Measurements from ENCODE around the gene PRELID3B.

Gene PRELID3B

DNA sequence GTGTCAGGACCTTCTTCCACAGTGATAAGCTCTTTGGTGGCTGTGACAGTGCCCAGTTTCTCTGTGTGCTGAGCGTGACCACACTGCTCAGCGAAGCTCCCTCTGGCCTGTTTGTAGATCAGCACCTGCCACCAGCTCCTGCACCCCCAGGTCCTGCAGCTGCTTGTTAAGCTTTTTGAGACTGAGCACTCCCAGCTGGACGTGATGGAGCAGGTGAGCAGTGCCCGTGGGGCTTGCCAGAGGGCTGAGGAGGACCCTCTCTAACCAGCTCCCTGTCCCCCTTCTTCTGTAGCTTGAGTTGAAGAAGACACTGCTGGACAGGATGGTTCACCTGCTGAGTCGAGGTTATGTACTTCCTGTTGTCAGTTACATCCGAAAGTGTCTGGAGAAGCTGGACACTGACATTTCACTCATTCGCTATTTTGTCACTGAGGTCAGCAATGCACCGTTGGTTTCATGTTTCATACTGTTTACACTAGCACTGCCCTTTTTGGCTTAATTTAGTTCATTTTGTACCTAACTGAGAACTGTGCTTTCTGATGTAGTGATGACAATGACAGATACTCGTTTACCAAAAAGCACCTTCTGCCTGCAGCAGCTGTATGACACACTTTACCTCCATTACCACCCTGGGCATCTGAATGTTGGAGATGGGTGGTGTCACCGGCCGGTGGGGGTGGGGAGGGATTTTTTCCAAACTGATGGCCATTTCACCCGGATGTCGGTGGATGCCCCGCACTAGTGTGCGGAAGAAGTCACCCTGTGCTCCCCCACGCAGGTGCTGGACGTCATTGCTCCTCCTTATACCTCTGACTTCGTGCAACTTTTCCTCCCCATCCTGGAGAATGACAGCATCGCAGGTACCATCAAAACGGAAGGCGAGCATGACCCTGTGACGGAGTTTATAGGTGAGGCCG lies 49.0 kb downstream of the PRELID3B start:
- no peak for DNase-seq (ENCODE audit: low read depth)

DNA sequence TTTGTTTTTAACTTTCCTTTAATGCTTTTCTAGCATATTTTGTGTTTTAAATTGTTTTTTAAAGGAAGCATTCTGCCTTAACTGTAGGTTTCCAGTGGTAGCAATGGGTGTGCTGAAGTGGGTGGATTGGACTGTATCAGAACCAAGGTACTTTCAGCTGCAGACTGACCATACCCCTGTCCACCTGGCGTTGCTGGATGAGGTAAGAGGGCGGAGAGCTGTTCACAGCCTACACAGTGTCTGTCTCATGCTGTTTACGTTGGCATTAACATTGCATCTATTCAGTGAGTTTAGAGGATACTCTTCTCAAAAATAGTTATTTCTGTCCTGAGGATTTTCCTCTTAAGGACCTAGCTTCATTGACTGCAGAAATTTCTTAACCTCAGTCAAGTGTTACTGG lies 49.7 kb downstream of the PRELID3B start:
- no peak for DNase-seq (ENCODE audit: low read depth)

DNA sequence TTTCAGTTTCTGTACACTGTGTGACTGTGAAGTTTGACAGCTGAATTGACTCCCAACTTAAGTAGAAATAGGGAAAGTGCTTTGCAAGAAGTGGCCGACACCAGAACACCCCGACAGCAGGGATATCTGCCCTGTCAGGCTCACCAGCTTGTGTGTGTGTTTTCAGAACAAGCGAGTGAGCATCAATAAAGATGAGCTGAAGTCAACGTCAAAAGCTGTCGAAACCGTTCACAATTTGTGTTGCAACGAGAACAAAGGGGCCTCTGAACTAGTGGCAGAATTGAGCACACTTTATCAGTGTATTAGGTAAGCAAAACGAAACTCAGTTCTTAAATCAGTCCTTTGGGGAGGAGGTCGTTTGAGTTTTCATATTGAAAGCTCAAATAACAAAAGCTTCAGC lies 50.9 kb downstream of the PRELID3B start:
- DNase-seq (ENCODE audit: low read depth) = no peak

DNA sequence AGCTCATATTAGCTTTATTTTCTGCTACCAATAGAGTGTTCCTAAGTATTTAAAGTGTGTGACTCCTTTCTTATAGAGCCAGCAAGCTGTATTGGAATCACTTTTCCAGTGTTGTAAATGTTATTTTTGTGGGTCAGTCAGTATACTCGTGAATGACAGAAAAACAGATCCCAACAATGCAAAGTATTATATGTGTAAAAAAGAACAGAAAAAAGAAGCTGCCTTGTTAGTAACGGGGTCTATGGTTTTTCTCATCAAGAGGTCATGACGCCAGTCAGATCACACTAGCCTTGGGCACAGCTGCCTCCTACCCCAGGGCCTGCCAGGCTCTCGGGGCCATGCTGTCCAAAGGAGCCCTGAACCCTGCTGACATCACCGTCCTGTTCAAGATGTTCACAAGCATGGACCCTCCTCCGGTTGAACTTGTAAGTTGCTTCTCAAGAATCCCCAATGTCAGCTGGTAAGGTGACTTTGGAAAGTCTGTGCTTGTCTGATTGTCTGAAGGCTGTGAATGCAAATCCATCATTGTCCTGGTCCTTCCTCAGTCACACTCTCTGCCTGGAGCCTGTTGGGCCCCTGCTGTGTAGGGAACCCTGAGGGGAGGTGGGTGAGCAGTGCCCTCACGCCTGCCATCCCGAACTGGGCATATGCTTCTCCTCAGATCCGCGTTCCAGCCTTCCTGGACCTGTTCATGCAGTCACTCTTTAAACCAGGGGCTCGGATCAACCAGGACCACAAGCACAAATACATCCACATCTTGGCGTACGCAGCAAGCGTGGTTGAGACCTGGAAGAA lies 51.7 kb downstream of the PRELID3B start:
- DNase-seq (ENCODE audit: low read depth) = no peak

DNA sequence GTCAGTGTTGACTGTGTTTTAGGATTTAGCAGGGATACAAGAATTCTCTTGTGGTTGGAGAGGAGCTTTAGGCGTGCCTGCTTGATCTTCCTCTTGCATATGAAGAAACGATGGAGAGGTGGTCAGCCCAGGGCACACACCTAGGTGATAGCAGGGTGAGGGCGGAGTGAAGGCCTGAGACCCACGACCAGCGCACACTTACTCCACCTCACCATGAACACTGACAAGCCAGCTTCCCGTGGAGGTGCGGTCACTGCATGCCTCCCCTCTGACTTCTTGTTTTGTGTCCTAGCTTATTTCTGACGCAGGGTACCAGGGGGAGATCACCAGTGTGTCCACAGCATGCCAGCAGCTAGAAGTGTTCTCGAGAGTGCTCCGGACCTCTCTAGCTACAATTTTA lies 53.4 kb downstream of the PRELID3B start:
- no peak for DNase-seq (ENCODE audit: low read depth)

DNA sequence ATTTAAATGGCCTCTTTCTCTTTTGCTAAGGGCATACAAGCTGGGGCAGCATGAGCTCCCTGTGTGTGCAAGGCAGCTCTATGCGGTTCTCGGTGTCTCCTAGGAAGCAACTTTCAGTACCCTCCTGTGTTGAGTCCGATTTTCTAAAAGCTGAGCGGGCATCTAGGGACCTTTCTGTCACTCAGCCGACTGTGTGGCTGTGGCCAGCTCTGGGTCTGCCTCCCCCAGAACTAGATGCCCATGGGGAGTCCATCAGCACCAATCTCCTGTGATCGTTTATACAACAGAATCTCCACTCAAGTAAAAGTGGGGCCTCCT lies 54.1 kb downstream of the PRELID3B start:
- no peak for DNase-seq (ENCODE audit: low read depth)

DNA sequence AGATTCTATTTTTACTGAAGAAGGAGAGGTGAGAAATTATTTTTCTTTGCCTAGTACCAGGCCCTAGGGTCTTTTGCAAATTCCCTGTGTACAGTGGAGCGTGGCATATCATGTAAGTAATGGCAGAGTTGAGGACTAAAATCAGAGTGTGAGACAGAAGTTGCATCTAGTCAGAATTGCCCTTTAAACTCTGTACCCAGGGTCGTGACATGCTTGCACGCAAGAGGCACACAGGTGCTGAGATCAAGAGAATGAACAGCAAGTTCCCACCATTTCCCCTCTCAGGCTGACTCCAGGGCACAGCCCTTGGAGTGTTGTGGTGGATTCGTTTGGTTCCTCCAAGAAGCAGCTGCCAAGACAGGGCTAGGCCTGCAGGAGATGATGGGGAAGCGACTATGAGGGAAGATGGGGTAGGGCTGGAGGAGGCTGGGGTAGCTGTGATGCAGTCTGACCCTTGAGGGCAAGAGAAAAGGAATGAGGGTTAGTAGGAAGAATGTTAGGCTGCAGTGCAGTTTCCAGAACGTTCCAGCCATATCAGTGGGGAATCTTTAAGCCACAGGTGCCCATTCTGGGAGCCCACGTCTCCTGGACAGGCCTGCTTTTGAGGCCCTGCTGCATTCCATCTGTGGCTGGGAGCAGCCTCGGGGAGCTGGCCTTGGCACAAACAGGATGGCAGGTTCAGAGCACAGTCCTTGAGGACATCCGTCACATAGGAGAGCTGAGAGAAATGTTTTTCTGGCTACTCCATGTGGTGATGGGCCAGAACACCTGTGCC lies 54.6 kb downstream of the PRELID3B start:
- DNase-seq (ENCODE audit: low read depth) = no peak

DNA sequence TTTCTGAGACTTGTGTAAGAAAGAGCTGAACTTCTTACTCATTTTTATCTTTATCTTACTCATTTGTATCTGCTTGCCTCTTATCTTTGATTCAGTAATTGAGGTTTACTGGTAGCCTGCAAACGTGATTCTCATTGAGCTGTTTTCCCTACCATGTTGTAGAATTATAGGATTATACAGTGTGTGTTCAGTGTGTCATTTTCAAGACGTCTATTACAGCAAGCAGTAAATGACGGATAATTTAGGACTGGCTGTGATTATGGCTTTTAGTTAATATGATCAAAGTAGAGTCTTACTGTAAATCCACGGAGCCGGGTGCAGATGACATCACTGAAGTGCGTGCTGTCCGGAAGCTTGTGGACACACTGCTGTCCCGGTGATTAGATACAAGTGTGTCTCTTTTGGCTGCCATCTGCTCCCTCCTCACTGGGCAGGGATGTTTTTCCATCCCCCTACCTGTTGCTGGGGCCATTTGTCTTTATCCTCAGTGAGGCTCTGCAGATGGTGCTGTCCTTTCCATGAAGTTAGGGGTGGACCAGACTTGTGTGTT lies 55.5 kb downstream of the PRELID3B start:
- no peak for DNase-seq (ENCODE audit: low read depth)

DNA sequence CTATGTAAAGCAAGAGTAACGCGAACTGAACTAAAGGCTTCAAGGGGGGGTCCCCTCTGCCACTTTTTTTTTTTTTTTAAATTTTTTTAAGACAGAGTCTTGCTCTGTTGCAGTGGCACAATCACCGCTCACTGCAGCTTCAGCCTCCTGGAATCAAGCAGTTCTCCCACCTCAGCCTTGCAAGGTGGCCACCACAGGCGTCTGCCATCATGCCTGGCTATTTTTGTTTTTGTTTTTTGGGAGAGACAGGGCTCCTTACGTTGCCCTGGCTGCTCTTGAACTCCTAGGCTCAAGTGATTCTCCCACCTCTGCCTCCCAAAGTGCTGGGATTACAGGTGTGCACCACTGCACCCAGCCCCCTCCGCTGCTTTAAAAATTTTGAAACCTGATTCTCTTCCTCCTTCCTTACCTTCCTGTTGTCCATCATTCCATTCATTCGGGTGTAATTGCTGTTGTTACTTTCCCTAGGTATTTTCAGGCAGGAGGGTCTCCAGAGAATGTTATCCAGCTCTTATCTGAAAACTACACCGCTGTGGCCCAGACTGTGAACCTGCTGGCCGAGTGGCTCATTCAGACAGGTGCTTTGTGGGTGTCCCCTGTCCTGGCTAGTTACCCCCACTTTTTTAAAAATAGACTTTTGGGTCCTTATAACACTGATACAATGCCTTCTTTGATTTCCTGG lies 56.2 kb downstream of the PRELID3B start:
- no peak for DNase-seq (ENCODE audit: low read depth)

DNA sequence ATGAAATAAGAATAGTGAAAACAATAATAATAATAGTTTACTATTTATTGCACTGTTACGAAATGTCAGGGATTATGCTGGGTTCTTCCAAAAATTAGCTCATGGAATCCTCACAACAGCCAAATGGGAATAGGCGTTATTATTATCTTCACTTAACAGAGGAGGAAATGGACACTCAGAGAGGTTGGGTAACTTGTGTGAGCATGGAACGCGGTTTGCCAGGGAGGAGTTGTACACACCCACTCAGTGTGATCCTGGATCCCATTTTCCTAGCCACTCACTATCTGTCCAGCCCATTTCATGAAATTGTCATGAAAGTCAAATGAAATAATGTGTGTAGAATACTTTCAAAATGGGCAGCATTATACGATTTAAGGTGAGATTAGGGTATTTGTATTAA lies 56.9 kb downstream of the PRELID3B start:
- DNase-seq (ENCODE audit: low read depth) = no peak

DNA sequence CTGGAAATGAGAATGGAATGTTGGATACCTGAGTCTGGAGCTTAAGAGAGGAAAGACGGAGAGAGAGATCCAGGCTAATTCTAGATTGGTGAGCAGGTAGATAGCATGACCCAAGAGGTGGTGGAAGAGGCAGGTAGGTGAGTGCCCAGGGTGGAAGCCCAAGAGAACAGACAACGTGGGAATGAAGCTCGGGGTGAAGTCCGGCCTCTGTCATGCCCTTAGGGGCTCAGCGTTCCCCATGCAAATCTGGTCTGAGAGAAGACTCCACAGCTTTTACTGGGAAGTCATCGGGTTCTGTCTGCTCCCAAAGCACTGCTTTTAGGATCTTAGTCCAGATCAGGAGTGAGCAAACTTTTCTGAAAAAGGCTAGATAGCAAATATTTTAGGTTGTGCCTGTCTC lies 57.9 kb downstream of the PRELID3B start:
- no peak for DNase-seq (ENCODE audit: low read depth)
